Choroid plexus epithelial cell (primary cell): ENCODE data around the gene CD69.
"Not testable (repeated sequence)": the region's sequence is repeated elsewhere in the genome, so short reads cannot be mapped to it uniquely, and the experiment has no call there.

Source experiments
- DNase-seq: peaks from one replicate; pipeline ENCODE4 v3.0.0-alpha.2; 2010; ENCODE audit warnings: low read depth
- H3K4me3 ChIP-seq: 2 replicates; pipeline ENCODE4 v1.5.1; 2011; ENCODE audit warnings: low read depth, mild to moderate bottlenecking, control low read depth, low read length, moderate library complexity
- CTCF ChIP-seq: conservative IDR thresholded peaks from 2 replicates; pipeline ENCODE4 v1.5.1; 2011; ENCODE audit warnings: low read depth, mild to moderate bottlenecking, control low read depth, inconsistent platforms, low read length, moderate library complexity

CD69 gene

GRCh38 chr12:9750276-9751203, 10.2 kb downstream of the CD69 start:
- peak overlapping the region; percentile 26 for H3K4me3 ChIP-seq
- peak; percentile 89 for TF ChIP-seq CTCF
- peak; percentile 85 for DNase-seq

GRCh38 chr12:9749640-9750039, 11.1 kb downstream of the CD69 start:
- DNase-seq: no peak
- TF ChIP-seq CTCF: no peak
- H3K4me3 ChIP-seq: no peak overlapping the region

- no peak for DNase-seq
Measured at GRCh38 chr12:9745199-9745598, 15.5 kb downstream of the CD69 start.

GRCh38 chr12:9742661-9743060, 18.0 kb downstream of the CD69 start:
- TF ChIP-seq CTCF: no peak
- no peak for DNase-seq
- no peak overlapping the region for H3K4me3 ChIP-seq

More at GRCh38 chr12:9745199-9745598, 15.5 kb downstream of the CD69 start:
- no peak for TF ChIP-seq CTCF
- H3K4me3 ChIP-seq: no peak overlapping the region

GRCh38 chr12:9741726-9742125, 19.0 kb downstream of the CD69 start:
- DNase-seq: no peak
- no peak overlapping the region for H3K4me3 ChIP-seq
- no peak for TF ChIP-seq CTCF

- TF ChIP-seq CTCF: no peak
- DNase-seq: no peak
- H3K4me3 ChIP-seq: peak overlapping the region; percentile 41
Measured at GRCh38 chr12:9740106-9740750, 20.5 kb downstream of the CD69 start.

GRCh38 chr12:9739404-9740105, 21.1 kb downstream of the CD69 start:
- peak overlapping the region; percentile 41 for H3K4me3 ChIP-seq
- DNase-seq: not testable (repeated sequence)

- not testable (repeated sequence) for DNase-seq, H3K4me3 ChIP-seq
Measured at GRCh38 chr12:9738905-9739304, 21.8 kb downstream of the CD69 start.
